GM12873 (cell line): ENCODE results near the gene NKPD1.

Experiments
- CTCF ChIP-seq: IDR thresholded peaks from 2 replicates; pipeline ENCODE4 v1.5.1; 2012; ENCODE audit warnings: low read depth, mild to moderate bottlenecking, moderate library complexity, low read length, control low read depth; ENCODE audit not compliant: insufficient read depth; ENCODE audit errors: missing control alignments

NKPD1 gene

GRCh38 chr19:45191375-45191774, 30.6 kb upstream of the NKPD1 start:
- no peak for TF ChIP-seq CTCF

- no peak for TF ChIP-seq CTCF
Measured at GRCh38 chr19:45189971-45190370, 29.2 kb upstream of the NKPD1 start.

GRCh38 chr19:45187421-45188100, 26.8 kb upstream of the NKPD1 start:
- TF ChIP-seq CTCF = peak; percentile 80

- TF ChIP-seq CTCF = no peak
Measured at GRCh38 chr19:45186509-45187334, 25.9 kb upstream of the NKPD1 start.

GRCh38 chr19:45184115-45184514, 23.3 kb upstream of the NKPD1 start:
- no peak for TF ChIP-seq CTCF

- TF ChIP-seq CTCF = no peak
Measured at GRCh38 chr19:45182758-45183157, 22.0 kb upstream of the NKPD1 start.

- TF ChIP-seq CTCF = no peak
Measured at GRCh38 chr19:45180936-45181335, 20.2 kb upstream of the NKPD1 start.
